HEK293T (cell line): ENCODE measurements around the gene CD200R1L.

ENCODE experiments used
- CTCF ChIA-PET: fragments of 350-600 bp; formaldehyde crosslinking; extraction: SDS; loops from one replicate; lab custom pipeline; 2021; ENCODE audit warnings: antibody characterized with exemption, inconsistent platforms; lab: Yijun Ruan, JAX
- POLR2A ChIA-PET: fragments of 350-600 bp; formaldehyde crosslinking; extraction: SDS; loops from one replicate; lab custom pipeline; 2020; ENCODE audit warnings: antibody characterized with exemption, inconsistent platforms; lab: Yijun Ruan, JAX
- DNase-seq: peaks from one replicate; pipeline ENCODE4 v3.0.0; 2012; ENCODE audit warnings: mixed read lengths; ENCODE audit errors: extremely low spot score
- ARNT ChIP-seq: fragments of 450-650 bp; IDR thresholded peaks from 2 replicates; pipeline ENCODE4 v1.6.1; 2017; ENCODE audit warnings: mild to moderate bottlenecking
- BHLHE40 ChIP-seq: fragments of 450-650 bp; IDR thresholded peaks from 2 replicates; pipeline ENCODE4 v1.6.1; 2016; ENCODE audit warnings: mild to moderate bottlenecking, moderate library complexity, borderline replicate concordance
- CTBP1 ChIP-seq: fragments of 450-650 bp; IDR thresholded peaks from 2 replicates; pipeline ENCODE4 v1.6.1; 2016; ENCODE audit warnings: borderline replicate concordance
- ELF4 ChIP-seq: fragments of 450-650 bp; IDR thresholded peaks from 2 replicates; pipeline ENCODE4 v1.6.1; 2017; ENCODE audit warnings: antibody characterized with exemption
- FOXA1 ChIP-seq: fragments of 450-650 bp; IDR thresholded peaks from 2 replicates; pipeline ENCODE4 v1.6.1; 2016; ENCODE audit warnings: mild to moderate bottlenecking
- FOXK2 ChIP-seq: fragments of 450-650 bp; IDR thresholded peaks from 2 replicates; pipeline ENCODE4 v1.6.1; 2016; ENCODE audit warnings: mild to moderate bottlenecking
- FOXM1 ChIP-seq: fragments of 450-650 bp; IDR thresholded peaks from 2 replicates; pipeline ENCODE4 v1.6.1; 2017; ENCODE audit warnings: mild to moderate bottlenecking, borderline replicate concordance
- HDGF ChIP-seq: fragments of 450-650 bp; IDR thresholded peaks from 2 replicates; pipeline ENCODE4 v1.6.1; 2017; ENCODE audit warnings: antibody characterized with exemption, borderline replicate concordance
- L3MBTL2 ChIP-seq: fragments of 450-650 bp; conservative IDR thresholded peaks from 2 replicates; pipeline ENCODE4 v1.6.1; 2016; ENCODE audit warnings: mild to moderate bottlenecking
- LEF1 ChIP-seq: fragments of 450-650 bp; IDR thresholded peaks from 2 replicates; pipeline ENCODE4 v1.6.1; 2017; ENCODE audit warnings: mild to moderate bottlenecking, borderline replicate concordance
- NFRKB ChIP-seq: fragments of 450-650 bp; IDR thresholded peaks from 2 replicates; pipeline ENCODE4 v1.6.1; 2016; ENCODE audit warnings: mild to moderate bottlenecking, moderate library complexity
- PKNOX1 ChIP-seq: fragments of 450-650 bp; IDR thresholded peaks from 2 replicates; pipeline ENCODE4 v1.6.1; 2016
- SP1 ChIP-seq: fragments of 450-650 bp; IDR thresholded peaks from 2 replicates; pipeline ENCODE4 v1.6.1; 2017
- SUZ12 ChIP-seq: fragments of 450-650 bp; IDR thresholded peaks from 2 replicates; pipeline ENCODE4 v1.6.1; 2016; ENCODE audit warnings: mild to moderate bottlenecking
- TARDBP ChIP-seq: fragments of 450-650 bp; IDR thresholded peaks from 2 replicates; pipeline ENCODE4 v1.6.1; 2016
- ZNF384 ChIP-seq: fragments of 450-650 bp; IDR thresholded peaks from 2 replicates; pipeline ENCODE4 v1.6.1; 2016

Gene CD200R1L

GRCh38 chr3:112791736-112792135 lies 54.9 kb downstream of the CD200R1L start:
- TF ChIP-seq NFRKB = no peak
- no peak for TF ChIP-seq FOXM1
- no peak for TF ChIP-seq L3MBTL2
- no peak for TF ChIP-seq ARNT
- TF ChIP-seq FOXK2 = no peak
- TF ChIP-seq PKNOX1 = no peak
- DNase-seq = no peak
- POLR2A ChIA-PET = no interaction called here
- CTCF ChIA-PET = no interaction called here

GRCh38 chr3:112789787-112790186 lies 56.9 kb downstream of the CD200R1L start:
- CTCF ChIA-PET = no interaction called here
- POLR2A ChIA-PET = no interaction called here

GRCh38 chr3:112786881-112787579 lies 59.6 kb downstream of the CD200R1L start:
- CTCF ChIA-PET = interaction anchor here (0.7 kb wide), 1 partner anchor 29 kb away, joined by 3 read pairs; no protein-coding TSS in a partner anchor
- TF ChIP-seq FOXM1 (no peak), ARNT (no peak), NFRKB (no peak), L3MBTL2 (no peak), CTBP1 (no peak), FOXK2 (no peak), BHLHE40 (no peak), LEF1 (no peak), HDGF (no peak), ZNF384 (no peak), SUZ12 (no peak), ELF4 (no peak), TARDBP (no peak), FOXA1 (no peak), PKNOX1 (no peak), SP1 (no peak)
- POLR2A ChIA-PET = no interaction called here
- no peak for DNase-seq

More at GRCh38 chr3:112789787-112790186, 56.9 kb downstream of the CD200R1L start:
- no peak for TF ChIP-seq SP1
- TF ChIP-seq FOXM1 = no peak
- no peak for TF ChIP-seq ELF4
- TF ChIP-seq TARDBP = no peak
- no peak for DNase-seq

DNA sequence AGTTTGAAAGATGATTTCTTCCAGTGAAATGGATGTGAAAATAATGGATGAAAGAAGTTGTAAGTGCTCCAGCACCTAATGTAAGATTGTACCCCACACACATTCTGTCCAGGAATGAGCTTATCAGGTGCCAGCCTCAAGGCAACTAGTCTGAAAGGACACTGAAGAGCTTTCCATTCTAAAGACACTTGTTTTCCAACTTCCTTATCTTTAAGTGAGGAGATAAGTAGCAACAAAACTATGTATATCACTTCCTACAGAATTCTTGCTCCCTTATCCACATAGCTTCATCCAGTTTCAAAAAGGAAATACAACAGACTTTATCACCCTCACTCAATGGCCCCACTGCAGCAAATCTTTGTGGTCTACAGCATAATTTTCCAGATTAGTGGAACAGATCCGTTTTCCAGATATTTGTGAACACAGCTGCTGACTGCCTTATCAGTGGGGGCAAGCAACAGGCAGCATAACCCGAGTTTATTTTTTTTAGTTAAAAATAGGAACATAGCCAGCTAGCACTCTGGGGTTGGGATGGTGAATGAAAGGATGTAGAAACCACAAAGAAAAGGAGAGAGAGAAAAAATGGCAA lies 60.6 kb downstream of the CD200R1L start:
- POLR2A ChIA-PET = interaction anchor here (1.1 kb wide), 1 partner anchor 205 kb away, joined by 3 read pairs; the partner anchor contains the start of gene GTPBP8
- TF ChIP-seq BHLHE40 = no peak
- no peak for TF ChIP-seq SP1
- TF ChIP-seq CTBP1 = no peak
- TF ChIP-seq ARNT = no peak
- TF ChIP-seq PKNOX1 = no peak
- TF ChIP-seq ZNF384 = no peak
- no peak for TF ChIP-seq TARDBP
- no peak for TF ChIP-seq HDGF
- TF ChIP-seq ELF4 = no peak
- no peak for TF ChIP-seq SUZ12
- no peak for TF ChIP-seq FOXA1
- TF ChIP-seq FOXM1 = no peak
- no peak for TF ChIP-seq L3MBTL2
- TF ChIP-seq LEF1 = no peak
- no peak for TF ChIP-seq FOXK2
- CTCF ChIA-PET = interaction anchor here (0.5 kb wide), 1 partner anchor 143 kb away, joined by 3 read pairs; no protein-coding TSS in a partner anchor
- no peak for DNase-seq

- TF ChIP-seq SUZ12 (no peak), LEF1 (no peak), ELF4 (no peak), FOXK2 (no peak), L3MBTL2 (no peak), BHLHE40 (no peak), ARNT (no peak), TARDBP (no peak), FOXM1 (no peak), PKNOX1 (no peak), HDGF (no peak), CTBP1 (no peak), ZNF384 (no peak), FOXA1 (no peak), SP1 (no peak)
- no peak for DNase-seq
- ChIA-PET POLR2A (interaction anchor here (1.1 kb wide), 1 partner anchor 206 kb away, joined by 3 read pairs; the partner anchor contains the start of gene GTPBP8), CTCF (no interaction called here)
These were observed 61.2 kb downstream of the CD200R1L start for GRCh38 chr3:112785321-112786001.
